H1 (cell line): ENCODE measurements around the gene NHS. TPM values are rescaled to one million over a fixed set of nuclear protein-coding genes. Genes with fewer than 3 reads are reported as not detected.
A peak's percentile ranks its signal among the peaks of the same experiment; 100 is the strongest.

Experiments
- CTCF ChIA-PET: fragments of 300-600 bp; sonication (Branson Sonifier 250); formaldehyde crosslinking; loops from one replicate; lab custom pipeline; 2021; ENCODE audit not compliant: partially characterized antibody; lab: Charles Lee
- POLR2A ChIA-PET: fragments of 300-600 bp; sonication (Branson Sonifier 250); formaldehyde crosslinking; loops from one replicate; lab custom pipeline; 2021; ENCODE audit warnings: inconsistent platforms; ENCODE audit not compliant: partially characterized antibody; lab: Charles Lee
- DNase-seq, 2 experiments: peaks; one replicate each; pipeline versions ENCODE4 v3.0.0 to v3.0.0-alpha.2; 2010 to 2022; ENCODE audit warnings: low spot score in 2 of 2, low read depth in 1 of 2, mixed read lengths in 1 of 2
- FAIRE-seq: peaks from 2 replicates; lab custom pipeline; 2011; peaks lifted over from hg19 to GRCh38; lab: Jason Lieb, UNC
- H2AFZ ChIP-seq: 2 replicates; pipeline ENCODE4 v1.8.1; 2012; ENCODE audit warnings: low read length, inconsistent platforms
- H2AK5ac ChIP-seq: 2 replicates; pipeline ENCODE4 v1.6.1; 2013; ENCODE audit warnings: low read depth, low read length
- H2BK120ac ChIP-seq: replicated peaks from 2 replicates; pipeline ENCODE3; 2013; ENCODE audit warnings: low read depth, low read length, inconsistent platforms
- H2BK12ac ChIP-seq: 2 replicates; pipeline ENCODE4 v1.6.1; 2013; ENCODE audit warnings: low read depth, low read length
- H2BK15ac ChIP-seq: 2 replicates; pipeline ENCODE4 v1.6.1; 2013; ENCODE audit warnings: low read length
- H2BK20ac ChIP-seq: 2 replicates; pipeline ENCODE4 v1.6.1; 2013; ENCODE audit warnings: low read length
- H2BK5ac ChIP-seq: 2 replicates; pipeline ENCODE4 v1.6.1; 2013; ENCODE audit warnings: low read depth, low read length
- H3K14ac ChIP-seq: 2 replicates; pipeline ENCODE4 v1.6.1; 2013; ENCODE audit warnings: inconsistent platforms; ENCODE audit not compliant: insufficient read length
- H3K18ac ChIP-seq: 2 replicates; pipeline ENCODE4 v1.6.1; 2013; ENCODE audit warnings: low read length; ENCODE audit errors: extremely low read depth
- H3K23ac ChIP-seq: 2 replicates; pipeline ENCODE4 v1.6.1; 2013; ENCODE audit warnings: inconsistent platforms; ENCODE audit not compliant: insufficient read length
- H3K23me2 ChIP-seq: 2 replicates; pipeline ENCODE4 v1.6.1; 2013; ENCODE audit warnings: low read depth, low read length
- H3K27ac ChIP-seq: 2 replicates; pipeline ENCODE4 v1.6.1; 2011; ENCODE audit warnings: low read depth, low read length, inconsistent platforms
- H3K27me3 ChIP-seq, 4 experiments: replicated peaks in 1 of 4; 1 replicate in 1 of 4; 2 replicates in 3 of 4; pipeline versions ENCODE4 v1.6.1 to v1.8.1; 2011 to 2013; ENCODE audit warnings: low read length in 3 of 4, mild to moderate bottlenecking in 3 of 4, inconsistent platforms in 2 of 4, mixed read lengths in 2 of 4, moderate library complexity in 1 of 4; ENCODE audit not compliant: control insufficient read depth in 3 of 4, insufficient read depth in 3 of 4; ENCODE audit errors: extremely low read depth in 1 of 4
- H3K36me3 ChIP-seq, 4 experiments: 2 replicates each; pipeline versions ENCODE4 v1.6.1 to v1.8.1; 2011 to 2013; ENCODE audit warnings: mild to moderate bottlenecking in 4 of 4, low read length in 3 of 4, moderate library complexity in 2 of 4, control low read depth in 1 of 4, inconsistent platforms in 1 of 4; ENCODE audit not compliant: insufficient read depth in 4 of 4, control insufficient read depth in 2 of 4
- H3K4ac ChIP-seq: replicated peaks from 2 replicates; pipeline ENCODE3; 2013; ENCODE audit warnings: low read length, low read depth, mixed read lengths, inconsistent platforms; ENCODE audit not compliant: insufficient read length
- H3K4me1 ChIP-seq, 4 experiments: replicated peaks in 1 of 4; 1 replicate in 1 of 4; 2 replicates in 3 of 4; pipeline versions ENCODE4 v1.6.1 to v1.8.1; 2011 to 2013; ENCODE audit warnings: low read length in 3 of 4, inconsistent platforms in 2 of 4, mixed read lengths in 1 of 4; ENCODE audit not compliant: insufficient read depth in 4 of 4, control insufficient read depth in 3 of 4
- H3K4me2 ChIP-seq, 2 experiments: 2 replicates each; pipeline versions ENCODE4 v1.6.1 to v1.8.1; 2011 to 2013; ENCODE audit warnings: low read depth in 2 of 2, low read length in 2 of 2, control low read depth in 1 of 2, inconsistent platforms in 1 of 2, mild to moderate bottlenecking in 1 of 2; ENCODE audit not compliant: insufficient read depth in 1 of 2
- H3K4me3 ChIP-seq, 4 experiments: fragments of 200-600, 300-600 bp in 1 of 4; sonication (generic), shearing (Covaris generic), sonication (Bioruptor Twin) in 1 of 4; 2 replicates each; pipeline versions ENCODE4 v1.5.1 to v1.8.1; 2011 to 2016; ENCODE audit warnings: low read length in 4 of 4, low read depth in 3 of 4, control low read depth in 2 of 4, inconsistent platforms in 2 of 4, mild to moderate bottlenecking in 2 of 4, mixed read lengths in 1 of 4, moderate library complexity in 1 of 4; ENCODE audit not compliant: insufficient read depth in 2 of 4; ENCODE audit errors: extremely low read depth in 1 of 4
- H3K56ac ChIP-seq: replicated peaks from 2 replicates; pipeline ENCODE3; 2013; ENCODE audit warnings: low read depth, mild to moderate bottlenecking, mixed read lengths, low read length, inconsistent platforms; ENCODE audit not compliant: insufficient read length
- H3K79me1 ChIP-seq: 2 replicates; pipeline ENCODE4 v1.6.1; 2013; ENCODE audit warnings: low read depth, low read length, control low read depth
- H3K79me2 ChIP-seq, 2 experiments: 2 replicates each; pipeline versions ENCODE4 v1.6.1 to v1.8.1; 2012 to 2013; ENCODE audit warnings: low read length in 2 of 2, mild to moderate bottlenecking in 2 of 2, inconsistent platforms in 1 of 2; ENCODE audit not compliant: insufficient read depth in 2 of 2, control insufficient read depth in 1 of 2
- H3K9ac ChIP-seq, 4 experiments: replicated peaks in 1 of 4; 1 replicate in 1 of 4; 2 replicates in 3 of 4; pipeline versions ENCODE4 v1.6.1 to v1.8.1; 2011 to 2013; ENCODE audit warnings: low read depth in 3 of 4, low read length in 3 of 4, control low read depth in 2 of 4, mild to moderate bottlenecking in 2 of 4, moderate library complexity in 2 of 4, inconsistent platforms in 1 of 4; ENCODE audit errors: extremely low read depth in 1 of 4
- H3K9me3 ChIP-seq, 2 experiments: 2 replicates each; pipeline versions ENCODE4 v1.6.1 to v1.8.1; 2012 to 2013; ENCODE audit warnings: mild to moderate bottlenecking in 2 of 2, moderate library complexity in 2 of 2, control low read depth in 1 of 2, inconsistent platforms in 1 of 2, low read depth in 1 of 2, low read length in 1 of 2, mixed read lengths in 1 of 2; ENCODE audit not compliant: insufficient read depth in 2 of 2
- H4K20me1 ChIP-seq, 2 experiments: replicated peaks in 1 of 2; 2 replicates each; pipeline versions ENCODE3 to v1.8.1; 2011 to 2013; ENCODE audit warnings: inconsistent platforms in 2 of 2, low read length in 2 of 2, mild to moderate bottlenecking in 1 of 2; ENCODE audit not compliant: insufficient read depth in 2 of 2, control insufficient read depth in 1 of 2
- H4K5ac ChIP-seq: 2 replicates; pipeline ENCODE4 v1.6.1; 2013; ENCODE audit warnings: low read length, low read depth, mixed read lengths, inconsistent platforms; ENCODE audit not compliant: insufficient read length
- H4K8ac ChIP-seq: 2 replicates; pipeline ENCODE4 v1.8.0; 2013; ENCODE audit warnings: mild to moderate bottlenecking, moderate library complexity, low read length, inconsistent platforms; ENCODE audit not compliant: insufficient read depth; ENCODE audit errors: extremely low read depth
- H4K91ac ChIP-seq: replicated peaks from 2 replicates; pipeline ENCODE3; 2013; ENCODE audit warnings: low read length, mixed read lengths, inconsistent platforms; ENCODE audit not compliant: insufficient read length
- CHD1 ChIP-seq: IDR thresholded peaks from 2 replicates; pipeline ENCODE4 v1.6.1; 2012; ENCODE audit warnings: low read depth, low read length, improper control_type of control experiment
- CHD2 ChIP-seq: IDR thresholded peaks from 2 replicates; pipeline ENCODE4 v1.6.1; 2012; ENCODE audit warnings: low read length, improper control_type of control experiment
- KDM1A ChIP-seq: fragments of 200-600, 300-600 bp; sonication (generic); IDR thresholded peaks from 2 replicates; pipeline ENCODE4 v1.7.1; 2016; ENCODE audit warnings: mild to moderate bottlenecking, low read length, borderline replicate concordance
- POLR2A ChIP-seq, 2 experiments: IDR thresholded peaks; 1 replicate in 1 of 2; 2 replicates in 1 of 2; pipeline ENCODE4 v1.6.1; 2011; ENCODE audit warnings: low read depth in 2 of 2, low read length in 2 of 2, mild to moderate bottlenecking in 2 of 2; ENCODE audit errors: control extremely low read depth in 1 of 2
- RNF2 ChIP-seq: fragments of 200-900, 300-1000 bp; sonication (generic); IDR thresholded peaks from 2 replicates; pipeline ENCODE4 v1.7.1; 2016; ENCODE audit warnings: borderline replicate concordance, low read depth, mild to moderate bottlenecking, antibody characterized with exemption, low read length; ENCODE audit not compliant: poor library complexity, severe bottlenecking; ENCODE audit errors: missing control alignments
- SP1 ChIP-seq: IDR thresholded peaks from 2 replicates; pipeline ENCODE4 v1.6.1; 2011; ENCODE audit warnings: low read depth, low read length
- WGBS, 2 experiments: shearing (Covaris generic) in 1 of 2; methylation state at CpG; one replicate each; pipeline versions ENCODE4 v1.1.6 to v1.1.7; 2013 to 2015; ENCODE audit warnings: low lambda C conversion rate in 2 of 2, mixed read lengths in 2 of 2, inconsistent platforms in 1 of 2, low coverage in 1 of 2, missing lambda C conversion rate in 1 of 2; ENCODE audit not compliant: insufficient replicate concordance in 2 of 2, insufficient coverage in 1 of 2, insufficient read length in 1 of 2; ENCODE audit errors: extremely low coverage in 1 of 2, missing lambda C conversion rate in 1 of 2; 5-methylcytosine and 5-hydroxymethylcytosine counted together
- polyA plus RNA-seq, 7 experiments: library from polyadenylated mRNA; depleted of rRNA in 3 of 7; stranded (reverse) in 5 of 7; unstranded in 2 of 7; fragments of >200 nt in 5 of 7; fragments of 200-250 nt in 2 of 7; gene quantifications; 1 replicate in 5 of 7; 2 replicates in 1 of 7; 4 replicates in 1 of 7; pipeline versions ENCODE4 v1.2.1 to v1.2.3, GENCODE V29; 2011 to 2013; ENCODE audit warnings: missing spikeins in 2 of 7, mixed read lengths in 2 of 7
- total RNA-seq: library from RNA; stranded (reverse); fragmentation: NEBNext Ultra II Directional; extraction: Animal tissue kit (Norgen Biotek cat#: 25700); gene quantifications from 2 replicates; pipeline ENCODE4 v1.2.1, GENCODE V29; 2021
- TF ChIP-seq, protein P1 (sequence below): IDR thresholded peaks from 2 replicates; pipeline ENCODE4 v1.6.1; 2012; ENCODE audit warnings: low read length, inconsistent platforms

NHS gene
- total and polyA plus RNA-seq, 2 of the 8 experiments (the other 6 are each of a cell fraction or from before 2014, with no cell fraction given), result 2.2 to 6.7 TPM

DNA sequence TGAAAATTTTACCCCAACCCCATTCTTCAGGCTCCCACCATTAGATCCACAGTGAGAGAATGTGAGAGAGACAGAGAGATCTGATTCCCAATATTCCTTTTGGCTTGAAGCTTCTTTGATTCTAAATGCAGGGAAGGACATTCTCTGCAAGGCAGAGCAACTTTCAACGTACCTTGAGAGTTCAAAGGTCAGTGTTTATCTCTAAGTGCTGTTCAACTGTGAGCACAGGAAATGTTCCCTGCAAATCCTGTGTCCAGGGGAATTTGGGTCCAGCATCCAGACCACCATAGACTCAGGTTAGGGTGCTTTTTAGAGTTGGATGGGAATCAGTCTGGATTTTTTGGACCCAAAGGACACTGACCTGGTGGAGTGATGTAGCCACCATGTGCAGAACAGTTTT, 97.4 kb downstream of the NHS start:
- Histone ChIP-seq H2BK20ac (no peak overlapping the region), H3K4me3 (no peak overlapping the region), H3K56ac (no peak overlapping the region), H3K23ac (no peak overlapping the region), H3K9me3 (no peaks in the 10 kb centered on the region), H2AFZ (no peak overlapping the region), H3K14ac (no peak overlapping the region), H3K27ac (no peak overlapping the region), H3K23me2 (no peaks in the 10 kb centered on the region), H4K5ac (no peak overlapping the region), H3K36me3 (no peaks in the 10 kb centered on the region), H2AK5ac (no peak overlapping the region), H2BK15ac (no peak overlapping the region), H4K8ac (no peak overlapping the region), H3K4ac (no peak overlapping the region), H3K79me2 (no peaks in the 10 kb centered on the region), H4K91ac (no peak overlapping the region), H2BK120ac (no peak overlapping the region), H3K9ac (no peak overlapping the region), H3K4me1 (no peaks in the 10 kb centered on the region), H3K27me3 (no peaks in the 10 kb centered on the region), H4K20me1 (no peaks in the 10 kb centered on the region), H2BK5ac (no peak overlapping the region), H3K18ac (no peak overlapping the region), H2BK12ac (no peak overlapping the region), H3K4me2 (no peak overlapping the region), H3K79me1 (no peaks in the 10 kb centered on the region)
- CTCF ChIA-PET, result no interaction called here
- no peak for TF ChIP-seq CHD1
- no peak for TF ChIP-seq CHD2
- TF ChIP-seq, protein P1, sequence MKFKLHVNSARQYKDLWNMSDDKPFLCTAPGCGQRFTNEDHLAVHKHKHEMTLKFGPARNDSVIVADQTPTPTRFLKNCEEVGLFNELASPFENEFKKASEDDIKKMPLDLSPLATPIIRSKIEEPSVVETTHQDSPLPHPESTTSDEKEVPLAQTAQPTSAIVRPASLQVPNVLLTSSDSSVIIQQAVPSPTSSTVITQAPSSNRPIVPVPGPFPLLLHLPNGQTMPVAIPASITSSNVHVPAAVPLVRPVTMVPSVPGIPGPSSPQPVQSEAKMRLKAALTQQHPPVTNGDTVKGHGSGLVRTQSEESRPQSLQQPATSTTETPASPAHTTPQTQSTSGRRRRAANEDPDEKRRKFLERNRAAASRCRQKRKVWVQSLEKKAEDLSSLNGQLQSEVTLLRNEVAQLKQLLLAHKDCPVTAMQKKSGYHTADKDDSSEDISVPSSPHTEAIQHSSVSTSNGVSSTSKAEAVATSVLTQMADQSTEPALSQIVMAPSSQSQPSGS, result no peak
- TF ChIP-seq POLR2A (IDR thresholded peaks at IDR 0.05; ENCODE audit: control extremely low read depth in 1 of 2, low read depth in 2 of 2, low read length in 2 of 2), result no peak
- TF ChIP-seq RNF2, result no peak
- no peak for TF ChIP-seq SP1
- TF ChIP-seq KDM1A, result no peak
- 67% methylated on average over 1 of the region's 1 CpG; no CpG with 5 or more reads in 1 of the 2 experiments for WGBS, 2 experiments
- POLR2A ChIA-PET, result no interaction called here
- no peak for DNase-seq
- peak; percentile 7 for FAIRE-seq
